Measurements from ENCODE around the gene SPEF1.

The SPEF1 gene

DNA sequence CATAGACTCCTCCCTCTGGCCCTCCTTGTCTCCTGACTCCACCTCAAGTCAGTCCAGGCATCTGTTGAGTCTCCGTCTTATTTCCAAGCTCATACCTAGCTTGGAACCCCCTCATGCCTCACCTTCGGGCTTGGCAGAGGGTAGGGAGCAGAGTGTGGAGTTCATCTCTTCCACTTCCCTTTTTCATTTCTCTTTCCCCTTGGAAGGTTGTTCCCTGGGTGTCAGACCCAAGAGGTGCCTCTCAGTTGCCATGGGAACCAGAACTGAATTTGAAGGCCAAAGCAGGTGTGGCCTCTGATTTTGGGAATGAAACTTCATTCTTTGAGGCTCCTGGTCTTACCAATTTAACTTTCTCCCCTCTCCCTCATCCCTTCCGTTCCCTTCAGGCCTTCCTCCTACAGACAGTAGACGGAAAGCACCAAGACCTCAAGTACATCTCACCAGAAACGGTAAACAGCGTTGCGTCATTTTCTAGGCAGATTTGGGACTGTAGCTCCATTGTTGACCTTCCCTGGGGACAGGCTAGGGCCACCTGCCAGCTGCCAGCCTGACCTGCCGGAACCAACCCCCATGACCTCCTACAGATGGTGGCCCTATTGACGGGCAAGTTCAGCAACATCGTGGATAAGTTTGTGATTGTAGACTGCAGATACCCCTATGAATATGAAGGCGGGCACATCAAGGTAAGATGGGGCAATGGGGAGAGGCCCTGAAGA is 21.4 kb upstream of the SPEF1 start:
- 98% methylated on average over 11 of the region's 11 CpGs for WGBS
- Histone ChIP-seq H2BK5ac (ENCODE audit: low read depth, low read length, poor library complexity, severe bottlenecking) (no peak overlapping the region), H2BK15ac (ENCODE audit: low read depth, poor library complexity, severe bottlenecking) (peak overlapping the region; percentile 37), H3K9ac (ENCODE audit: low read length) (no peak overlapping the region), H3K9me3 (ENCODE audit: control insufficient read depth, low read length) (no peaks in the 10 kb centered on the region), H3K36me3 (ENCODE audit: control insufficient read depth in 1 of 2, insufficient read depth in 2 of 2, low read depth in 1 of 2, low read length in 2 of 2) (peaks cover 63 to 85% of the 10 kb centered on the region in 2 experiments), H3K18ac (ENCODE audit: low read depth in 1 of 2, low read length in 2 of 2) (no peak overlapping the region), H3K4me1 (ENCODE audit: control insufficient read depth, insufficient read depth, low read depth, low read length) (peaks cover 34% of the 10 kb centered on the region), H3K27ac (ENCODE audit: low read length, poor library complexity, severe bottlenecking) (no peak overlapping the region), H2BK120ac (ENCODE audit: low read depth, low read length) (peak overlapping the region; percentile 45), H4K8ac (ENCODE audit: low read length) (no peak overlapping the region), H2AK5ac (ENCODE audit: low read length, severe bottlenecking) (no peak overlapping the region), H3K14ac (ENCODE audit: low read length in 2 of 2) (no peak overlapping the region), H3K79me1 (replicated peaks; ENCODE audit: low read length, poor library complexity, severe bottlenecking) (peaks cover 18% of the 10 kb centered on the region), H2AFZ (ENCODE audit: low read depth, low read length) (no peak overlapping the region), H3K4ac (ENCODE audit: low read depth in 1 of 2, low read length in 2 of 2) (no peak overlapping the region), H3K4me2 (ENCODE audit: low read length, poor library complexity, severe bottlenecking) (no peak overlapping the region), H3K27me3 (ENCODE audit: control insufficient read depth in 1 of 2, insufficient read depth in 1 of 2, low read length in 2 of 2) (no peaks in the 10 kb centered on the region), H3K4me3 (ENCODE audit: insufficient read depth in 1 of 2, low read depth in 1 of 2, low read length in 2 of 2) (no peak overlapping the region), H4K91ac (ENCODE audit: low read length) (peak overlapping the region; percentile 35), H2BK12ac (ENCODE audit: low read length in 2 of 2) (no peak overlapping the region), H3K23ac (ENCODE audit: low read length in 2 of 2) (no peak overlapping the region)
- no peak for DNase-seq

DNA sequence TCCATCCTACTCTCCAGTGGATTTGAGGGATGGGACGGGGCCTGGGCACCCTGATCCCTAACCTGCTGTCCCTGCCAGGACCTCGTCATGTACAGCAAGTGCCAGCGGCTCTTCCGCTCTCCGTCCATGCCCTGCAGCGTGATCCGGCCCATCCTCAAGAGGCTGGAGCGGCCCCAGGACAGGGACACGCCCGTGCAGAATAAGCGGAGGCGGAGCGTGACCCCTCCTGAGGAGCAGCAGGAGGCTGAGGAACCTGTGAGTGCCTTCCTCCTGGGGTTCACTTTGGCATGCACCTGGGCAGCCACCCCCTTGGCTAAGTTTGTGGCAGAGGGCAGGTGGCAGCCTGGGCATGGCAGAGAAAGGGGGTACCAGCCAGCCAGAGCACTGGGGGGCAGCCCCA is 20.6 kb upstream of the SPEF1 start:
- Histone ChIP-seq H3K9ac (ENCODE audit: low read length) (no peak overlapping the region), H3K79me1 (replicated peaks; ENCODE audit: low read length, poor library complexity, severe bottlenecking) (peaks cover 26% of the 10 kb centered on the region), H2BK15ac (ENCODE audit: low read depth, poor library complexity, severe bottlenecking) (no peak overlapping the region), H2BK120ac (ENCODE audit: low read depth, low read length) (no peak overlapping the region), H3K14ac (ENCODE audit: low read length in 2 of 2) (no peak overlapping the region), H3K23ac (ENCODE audit: low read length in 2 of 2) (no peak overlapping the region), H2AFZ (ENCODE audit: low read depth, low read length) (no peak overlapping the region), H4K91ac (ENCODE audit: low read length) (peak overlapping the region; percentile 2), H3K27me3 (ENCODE audit: control insufficient read depth in 1 of 2, insufficient read depth in 1 of 2, low read length in 2 of 2) (no peaks in the 10 kb centered on the region), H3K18ac (ENCODE audit: low read depth in 1 of 2, low read length in 2 of 2) (no peak overlapping the region), H3K4me1 (ENCODE audit: control insufficient read depth, insufficient read depth, low read depth, low read length) (peaks cover 35% of the 10 kb centered on the region), H3K27ac (ENCODE audit: low read length, poor library complexity, severe bottlenecking) (no peak overlapping the region), H3K4me2 (ENCODE audit: low read length, poor library complexity, severe bottlenecking) (no peak overlapping the region), H3K4me3 (ENCODE audit: insufficient read depth in 1 of 2, low read depth in 1 of 2, low read length in 2 of 2) (no peak overlapping the region), H2BK5ac (ENCODE audit: low read depth, low read length, poor library complexity, severe bottlenecking) (no peak overlapping the region), H2BK12ac (ENCODE audit: low read length in 2 of 2) (no peak overlapping the region), H4K8ac (ENCODE audit: low read length) (no peak overlapping the region), H3K36me3 (ENCODE audit: control insufficient read depth in 1 of 2, insufficient read depth in 2 of 2, low read depth in 1 of 2, low read length in 2 of 2) (peaks cover 69 to 89% of the 10 kb centered on the region in 2 experiments), H3K9me3 (ENCODE audit: control insufficient read depth, low read length) (no peaks in the 10 kb centered on the region), H3K4ac (ENCODE audit: low read depth in 1 of 2, low read length in 2 of 2) (no peak overlapping the region), H2AK5ac (ENCODE audit: low read length, severe bottlenecking) (no peak overlapping the region)
- no peak for DNase-seq
- WGBS, result 98% methylated on average over 13 of the region's 13 CpGs

DNA sequence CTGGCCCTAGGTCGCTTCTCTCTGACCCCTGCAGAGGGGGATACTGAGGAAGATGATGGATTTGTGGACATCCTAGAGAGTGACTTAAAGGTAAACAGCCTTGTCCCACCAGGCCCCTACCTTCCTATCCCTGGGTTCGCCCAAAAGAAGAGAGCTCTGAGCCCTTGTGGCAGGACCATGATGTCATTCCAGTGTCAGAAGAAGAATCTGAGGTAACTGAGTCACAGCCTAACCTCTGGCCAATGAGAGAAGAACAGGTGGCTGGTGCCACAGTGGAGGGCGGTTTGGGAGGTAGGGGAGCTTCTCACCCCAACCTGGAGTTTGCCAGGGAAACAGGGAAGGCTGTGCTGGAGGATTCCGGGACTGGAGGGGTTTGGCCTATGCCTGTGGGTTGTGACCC is 20.1 kb upstream of the SPEF1 start:
- Histone ChIP-seq H3K23ac (ENCODE audit: low read length in 2 of 2) (no peak overlapping the region), H3K27me3 (ENCODE audit: control insufficient read depth in 1 of 2, insufficient read depth in 1 of 2, low read length in 2 of 2) (no peaks in the 10 kb centered on the region), H2BK12ac (ENCODE audit: low read length in 2 of 2) (no peak overlapping the region), H3K36me3 (ENCODE audit: control insufficient read depth in 1 of 2, insufficient read depth in 2 of 2, low read depth in 1 of 2, low read length in 2 of 2) (peaks cover 69 to 89% of the 10 kb centered on the region in 2 experiments), H2AFZ (ENCODE audit: low read depth, low read length) (no peak overlapping the region), H3K4ac (ENCODE audit: low read depth in 1 of 2, low read length in 2 of 2) (no peak overlapping the region), H3K9me3 (ENCODE audit: control insufficient read depth, low read length) (no peaks in the 10 kb centered on the region), H2BK15ac (ENCODE audit: low read depth, poor library complexity, severe bottlenecking) (no peak overlapping the region), H4K8ac (ENCODE audit: low read length) (no peak overlapping the region), H3K4me2 (ENCODE audit: low read length, poor library complexity, severe bottlenecking) (no peak overlapping the region), H3K9ac (ENCODE audit: low read length) (peak overlapping the region; percentile 25), H3K27ac (ENCODE audit: low read length, poor library complexity, severe bottlenecking) (no peak overlapping the region), H2AK5ac (ENCODE audit: low read length, severe bottlenecking) (no peak overlapping the region), H4K91ac (ENCODE audit: low read length) (no peak overlapping the region), H2BK120ac (ENCODE audit: low read depth, low read length) (no peak overlapping the region), H3K18ac (ENCODE audit: low read depth in 1 of 2, low read length in 2 of 2) (no peak overlapping the region), H3K14ac (ENCODE audit: low read length in 2 of 2) (no peak overlapping the region), H3K4me1 (ENCODE audit: control insufficient read depth, insufficient read depth, low read depth, low read length) (peaks cover 41% of the 10 kb centered on the region), H3K79me1 (replicated peaks; ENCODE audit: low read length, poor library complexity, severe bottlenecking) (peaks cover 30% of the 10 kb centered on the region), H2BK5ac (ENCODE audit: low read depth, low read length, poor library complexity, severe bottlenecking) (no peak overlapping the region), H3K4me3 (ENCODE audit: insufficient read depth in 1 of 2, low read depth in 1 of 2, low read length in 2 of 2) (no peak overlapping the region)
- DNase-seq, result no peak
- WGBS, result 97% methylated on average over 3 of the region's 4 CpGs

DNA sequence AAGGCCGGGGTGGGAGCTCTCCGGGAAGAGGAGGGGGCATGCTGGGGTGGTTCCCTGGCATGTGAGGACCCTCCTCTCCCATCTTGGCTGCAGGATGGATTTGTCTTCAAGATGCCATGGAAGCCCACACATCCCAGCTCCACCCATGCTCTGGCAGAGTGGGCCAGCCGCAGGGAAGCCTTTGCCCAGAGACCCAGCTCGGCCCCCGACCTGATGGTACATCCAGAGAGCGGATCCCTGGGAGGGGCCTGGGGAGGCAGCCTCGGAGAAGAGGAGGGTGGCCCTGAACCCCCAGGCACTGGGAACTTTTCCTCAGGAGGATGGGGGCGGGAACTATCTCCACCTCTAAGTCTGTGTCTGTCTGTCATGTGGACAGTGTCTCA is 19.6 kb upstream of the SPEF1 start:
- no peak overlapping the region for H2BK120ac ChIP-seq (ENCODE audit: low read depth, low read length)
- H2AFZ ChIP-seq (ENCODE audit: low read depth, low read length), result no peak overlapping the region
- no peaks in the 10 kb centered on the region for H3K9me3 ChIP-seq (ENCODE audit: control insufficient read depth, low read length)
- no peak overlapping the region for H3K23ac ChIP-seq (ENCODE audit: low read length in 2 of 2)
- over 99% methylated on average over 8 of the region's 8 CpGs for WGBS
- peak overlapping the region; percentile 5 for H4K8ac ChIP-seq (ENCODE audit: low read length)
- no peak overlapping the region for H3K18ac ChIP-seq (ENCODE audit: low read depth in 1 of 2, low read length in 2 of 2)
- peaks cover 37% of the 10 kb centered on the region for H3K4me1 ChIP-seq (ENCODE audit: control insufficient read depth, insufficient read depth, low read depth, low read length)
- H2BK12ac ChIP-seq (ENCODE audit: low read length in 2 of 2), result peak overlapping the region in 1 of 2 experiments; percentile 12
- H3K27me3 ChIP-seq (ENCODE audit: control insufficient read depth in 1 of 2, insufficient read depth in 1 of 2, low read length in 2 of 2), result no peaks in the 10 kb centered on the region
- H4K91ac ChIP-seq (ENCODE audit: low read length), result peak overlapping the region; percentile 3
- no peak overlapping the region for H3K4me2 ChIP-seq (ENCODE audit: low read length, poor library complexity, severe bottlenecking)
- no peak overlapping the region for H2AK5ac ChIP-seq (ENCODE audit: low read length, severe bottlenecking)
- no peak overlapping the region for H3K4me3 ChIP-seq (ENCODE audit: insufficient read depth in 1 of 2, low read depth in 1 of 2, low read length in 2 of 2)
- peaks cover 69 to 85% of the 10 kb centered on the region in 2 experiments for H3K36me3 ChIP-seq (ENCODE audit: control insufficient read depth in 1 of 2, insufficient read depth in 2 of 2, low read depth in 1 of 2, low read length in 2 of 2)
- no peak overlapping the region for H3K14ac ChIP-seq (ENCODE audit: low read length in 2 of 2)
- peak overlapping the region; percentile 25 for H3K9ac ChIP-seq (ENCODE audit: low read length)
- H3K27ac ChIP-seq (ENCODE audit: low read length, poor library complexity, severe bottlenecking), result no peak overlapping the region
- H2BK15ac ChIP-seq (ENCODE audit: low read depth, poor library complexity, severe bottlenecking), result no peak overlapping the region
- no peak overlapping the region for H3K4ac ChIP-seq (ENCODE audit: low read depth in 1 of 2, low read length in 2 of 2)
- H3K79me1 ChIP-seq (replicated peaks; ENCODE audit: low read length, poor library complexity, severe bottlenecking), result peaks cover 30% of the 10 kb centered on the region
- no peak for DNase-seq
- H2BK5ac ChIP-seq (ENCODE audit: low read depth, low read length, poor library complexity, severe bottlenecking), result no peak overlapping the region
